ENCODE results near the gene CAMK1D. TPM values are rescaled to one million over a fixed set of nuclear protein-coding genes. Genes with fewer than 3 reads are reported as not detected.
A peak's percentile ranks its signal among the peaks of the same experiment; 100 is the strongest.

CAMK1D gene
- total and polyA plus RNA-seq, 2 of the 4 experiments (the other 2 are of a cell fraction), result 5.0 to 5.3 TPM

DNA sequence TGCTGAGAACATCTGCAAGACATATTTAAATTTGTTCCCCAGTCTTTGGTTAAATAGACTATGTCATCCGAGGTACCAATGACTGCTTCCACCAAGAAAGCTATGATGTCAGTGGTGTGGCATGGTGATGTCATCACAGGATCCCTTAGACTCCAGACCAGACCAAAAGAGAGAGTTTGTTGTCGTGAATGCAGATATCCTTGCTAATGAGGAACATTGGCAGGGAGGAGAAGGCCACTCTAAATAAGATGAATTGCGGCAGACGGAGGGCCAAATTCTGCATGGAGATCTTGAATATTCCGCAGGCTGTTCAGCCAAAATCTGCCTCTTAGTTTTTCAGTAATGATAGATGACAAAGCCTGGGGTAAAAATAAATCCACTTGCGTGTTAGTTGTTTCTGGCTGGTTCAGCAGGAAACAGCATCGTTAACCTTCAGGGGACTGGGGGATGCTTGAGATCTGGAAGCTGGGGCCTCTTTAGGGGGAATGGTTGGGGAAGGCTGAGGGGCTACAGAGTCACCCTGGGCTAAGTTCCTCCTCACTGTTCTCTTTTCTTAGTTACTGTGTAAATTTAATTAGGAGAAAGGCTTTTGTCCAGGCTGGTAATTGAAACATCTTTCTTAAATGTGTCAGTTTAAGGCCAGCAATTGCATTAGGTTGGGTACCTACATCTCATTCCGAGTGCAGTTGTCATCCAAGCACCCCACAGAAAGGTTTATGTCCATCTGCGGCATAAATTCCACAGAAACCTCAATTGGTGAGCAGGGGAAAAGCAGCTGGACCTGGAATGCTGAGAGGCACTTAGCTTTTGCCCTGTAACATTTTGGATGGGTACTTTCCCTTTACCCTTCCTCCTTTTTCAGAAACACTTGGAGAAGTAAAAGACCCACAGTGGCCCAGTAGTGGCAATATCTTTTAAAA lies 11.6 kb upstream of the CAMK1D start:
- H4K20me1 ChIP-seq (ENCODE audit: insufficient read depth, low read length), result no peaks in the 10 kb centered on the region
- no peak overlapping the region for H4K8ac ChIP-seq (ENCODE audit: low read depth in 2 of 2, low read length in 2 of 2)
- H2BK5ac ChIP-seq (ENCODE audit: low read depth, low read length, poor library complexity, severe bottlenecking), result no peak overlapping the region
- dilution Hi-C loops (cut with HindIII; ENCODE audit: low sequenced_read_pairs, unreplicated experiment), result no loop called here
- H3K4me2 ChIP-seq (ENCODE audit: low read depth, low read length), result no peak overlapping the region
- no peak overlapping the region for H3K23ac ChIP-seq (ENCODE audit: low read depth, low read length)
- no peak overlapping the region for H3K4ac ChIP-seq (ENCODE audit: low read depth, low read length)
- H2BK15ac ChIP-seq (ENCODE audit: low read depth, low read length), result no peak overlapping the region
- H4K91ac ChIP-seq (ENCODE audit: insufficient read depth, low read depth, low read length), result no peak overlapping the region
- no peaks in the 10 kb centered on the region for H3K79me1 ChIP-seq (ENCODE audit: low read depth in 1 of 2, low read length in 2 of 2)
- no peaks in the 10 kb centered on the region for H3K9me3 ChIP-seq (ENCODE audit: control insufficient read depth, insufficient read depth, low read length)
- peak; percentile 59 for DNase-seq
- CTCF ChIA-PET, result no interaction called here
- peaks cover 5% of the 10 kb centered on the region for H3K4me1 ChIP-seq (ENCODE audit: control insufficient read depth, insufficient read depth, low read length)
- intact Hi-C loops (cut with micrococcal nuclease), result no loop called here
- H3K9ac ChIP-seq (ENCODE audit: low read depth, low read length), result no peak overlapping the region
- H3K18ac ChIP-seq (ENCODE audit: low read depth, low read length), result no peak overlapping the region
- peaks cover 7% of the 10 kb centered on the region; the same call in 1 of the 2 replicates for H3K9me1 ChIP-seq (ENCODE audit: insufficient read depth, low read length)
- 80% methylated on average over 2 of the region's 9 CpGs; no CpG with 5 or more reads in 1 of the 2 experiments for WGBS, 2 experiments (ENCODE audit: extremely low coverage in 2 of 2, insufficient read length in 1 of 2)
- ATAC-seq (ENCODE audit: low read depth), result no peak
- in situ Hi-C loops (cut with MboI; ENCODE audit: low sequenced_read_pairs), result no loop called here
- POLR2A ChIA-PET (ENCODE audit: unreplicated experiment), result no interaction called here
- H3K27ac ChIP-seq (ENCODE audit: insufficient read depth, low read length), result no peak overlapping the region
- peaks cover 3% of the 10 kb centered on the region for H3K27me3 ChIP-seq (ENCODE audit: control insufficient read depth, insufficient read depth, low read length)
- no peak overlapping the region for H3K14ac ChIP-seq (replicated peaks; ENCODE audit: low read depth, low read length)
- H4K5ac ChIP-seq (ENCODE audit: low read depth, low read length), result no peak overlapping the region
- H2AK5ac ChIP-seq (ENCODE audit: low read depth, low read length), result no peak overlapping the region
- H3K4me3 ChIP-seq (ENCODE audit: insufficient read depth, low read depth, low read length), result no peak overlapping the region
- BruUV-seq (replicated peaks), result no TSS peak
- H2BK20ac ChIP-seq (ENCODE audit: low read depth, low read length), result no peak overlapping the region
- no peaks in the 10 kb centered on the region for H3K36me3 ChIP-seq (ENCODE audit: control insufficient read depth, insufficient read depth, low read length)
- no peak overlapping the region for H2BK120ac ChIP-seq (ENCODE audit: low read depth, low read length)
- no peak overlapping the region for H3K56ac ChIP-seq (ENCODE audit: extremely low read depth, insufficient read depth, low read length)
- no peak overlapping the region for H2AK9ac ChIP-seq (replicated peaks; ENCODE audit: low read depth, low read length, poor library complexity)
- no peak overlapping the region for H2AFZ ChIP-seq (replicated peaks; ENCODE audit: low read length, poor library complexity)
- no peak for TF ChIP-seq POLR2A (IDR thresholded peaks at IDR 0.05; ENCODE audit: low read depth, low read length)
- TF ChIP-seq CEBPB (IDR thresholded peaks at IDR 0.05; ENCODE audit: low read depth, low read length), result no peak
- no peak for TF ChIP-seq RFX5 (IDR thresholded peaks at IDR 0.05; ENCODE audit: low read depth, low read length)
- TF ChIP-seq RCOR1 (IDR thresholded peaks at IDR 0.05; ENCODE audit: insufficient replicate concordance, low read length), result no peak
- TF ChIP-seq MAFK (IDR thresholded peaks at IDR 0.05; ENCODE audit: low read depth, low read length), result no peak
- no peak for TF ChIP-seq NFE2L2 (IDR thresholded peaks at IDR 0.05; ENCODE audit: low read depth, low read length)
- TF ChIP-seq, protein P1, sequence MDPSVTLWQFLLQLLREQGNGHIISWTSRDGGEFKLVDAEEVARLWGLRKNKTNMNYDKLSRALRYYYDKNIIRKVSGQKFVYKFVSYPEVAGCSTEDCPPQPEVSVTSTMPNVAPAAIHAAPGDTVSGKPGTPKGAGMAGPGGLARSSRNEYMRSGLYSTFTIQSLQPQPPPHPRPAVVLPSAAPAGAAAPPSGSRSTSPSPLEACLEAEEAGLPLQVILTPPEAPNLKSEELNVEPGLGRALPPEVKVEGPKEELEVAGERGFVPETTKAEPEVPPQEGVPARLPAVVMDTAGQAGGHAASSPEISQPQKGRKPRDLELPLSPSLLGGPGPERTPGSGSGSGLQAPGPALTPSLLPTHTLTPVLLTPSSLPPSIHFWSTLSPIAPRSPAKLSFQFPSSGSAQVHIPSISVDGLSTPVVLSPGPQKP (IDR thresholded peaks at IDR 0.05; ENCODE audit: borderline replicate concordance, low read depth, low read length), result no peak
- TF ChIP-seq RAD21 (IDR thresholded peaks at IDR 0.05; ENCODE audit: low read length), result no peak
- TF ChIP-seq MXI1 (IDR thresholded peaks at IDR 0.05; ENCODE audit: borderline replicate concordance, low read depth, low read length), result no peak
- no peak for TF ChIP-seq BHLHE40 (IDR thresholded peaks at IDR 0.05; ENCODE audit: low read depth, low read length)
- no peak for TF ChIP-seq FOS (IDR thresholded peaks at IDR 0.05; ENCODE audit: low read depth, low read length)
- TF ChIP-seq SMC3 (IDR thresholded peaks at IDR 0.05; ENCODE audit: low read depth, low read length), result no peak
- TF ChIP-seq, protein P2, sequence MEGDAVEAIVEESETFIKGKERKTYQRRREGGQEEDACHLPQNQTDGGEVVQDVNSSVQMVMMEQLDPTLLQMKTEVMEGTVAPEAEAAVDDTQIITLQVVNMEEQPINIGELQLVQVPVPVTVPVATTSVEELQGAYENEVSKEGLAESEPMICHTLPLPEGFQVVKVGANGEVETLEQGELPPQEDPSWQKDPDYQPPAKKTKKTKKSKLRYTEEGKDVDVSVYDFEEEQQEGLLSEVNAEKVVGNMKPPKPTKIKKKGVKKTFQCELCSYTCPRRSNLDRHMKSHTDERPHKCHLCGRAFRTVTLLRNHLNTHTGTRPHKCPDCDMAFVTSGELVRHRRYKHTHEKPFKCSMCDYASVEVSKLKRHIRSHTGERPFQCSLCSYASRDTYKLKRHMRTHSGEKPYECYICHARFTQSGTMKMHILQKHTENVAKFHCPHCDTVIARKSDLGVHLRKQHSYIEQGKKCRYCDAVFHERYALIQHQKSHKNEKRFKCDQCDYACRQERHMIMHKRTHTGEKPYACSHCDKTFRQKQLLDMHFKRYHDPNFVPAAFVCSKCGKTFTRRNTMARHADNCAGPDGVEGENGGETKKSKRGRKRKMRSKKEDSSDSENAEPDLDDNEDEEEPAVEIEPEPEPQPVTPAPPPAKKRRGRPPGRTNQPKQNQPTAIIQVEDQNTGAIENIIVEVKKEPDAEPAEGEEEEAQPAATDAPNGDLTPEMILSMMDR (conservative IDR thresholded peaks at IDR 0.05; ENCODE audit: low read depth, low read length), result no peak
- no peak for TF ChIP-seq CHD1 (IDR thresholded peaks at IDR 0.05; ENCODE audit: low read depth, low read length)
- TF ChIP-seq, protein P3, sequence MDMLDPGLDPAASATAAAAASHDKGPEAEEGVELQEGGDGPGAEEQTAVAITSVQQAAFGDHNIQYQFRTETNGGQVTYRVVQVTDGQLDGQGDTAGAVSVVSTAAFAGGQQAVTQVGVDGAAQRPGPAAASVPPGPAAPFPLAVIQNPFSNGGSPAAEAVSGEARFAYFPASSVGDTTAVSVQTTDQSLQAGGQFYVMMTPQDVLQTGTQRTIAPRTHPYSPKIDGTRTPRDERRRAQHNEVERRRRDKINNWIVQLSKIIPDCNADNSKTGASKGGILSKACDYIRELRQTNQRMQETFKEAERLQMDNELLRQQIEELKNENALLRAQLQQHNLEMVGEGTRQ (IDR thresholded peaks at IDR 0.05; ENCODE audit: low read depth, low read length), result no peak

Data from IMR-90 (cell line).